SJCRH30 (cell line): ENCODE results near the gene IDH3G. TPM values are rescaled to one million over a fixed set of nuclear protein-coding genes. Genes with fewer than 3 reads are reported as not detected.
"Not testable (repeated sequence)": the region's sequence is repeated elsewhere in the genome, so short reads cannot be mapped to it uniquely, and the experiment has no call there.

ENCODE experiments used
- DNase-seq, 2 experiments: peaks; one replicate each; pipeline ENCODE4 v3.0.0-alpha.2; 2015 to 2020
- H3K27ac ChIP-seq: fragments of 250-450 bp; sonication (Bioruptor Pico); 2 replicates; pipeline ENCODE4 v1.5.1; 2020; ENCODE audit warnings: mild to moderate bottlenecking, moderate library complexity
- H3K27me3 ChIP-seq: fragments of 250-450 bp; sonication (Bioruptor Pico); 2 replicates; pipeline ENCODE4 v1.5.1; 2020; ENCODE audit warnings: mild to moderate bottlenecking, moderate library complexity
- H3K36me3 ChIP-seq: fragments of 250-450 bp; sonication (Bioruptor Pico); 2 replicates; pipeline ENCODE4 v1.5.1; 2020; ENCODE audit warnings: mild to moderate bottlenecking, moderate library complexity
- H3K4me1 ChIP-seq: fragments of 250-450 bp; sonication (Bioruptor Pico); 2 replicates; pipeline ENCODE4 v1.5.1; 2020; ENCODE audit warnings: mild to moderate bottlenecking, moderate library complexity
- H3K4me3 ChIP-seq: fragments of 250-450 bp; sonication (Bioruptor Pico); 2 replicates; pipeline ENCODE4 v1.5.1; 2020; ENCODE audit warnings: mild to moderate bottlenecking, moderate library complexity
- H3K9me3 ChIP-seq: fragments of 250-450 bp; sonication (Bioruptor Pico); replicated peaks from 2 replicates; pipeline ENCODE4 v1.5.1; 2020; ENCODE audit warnings: mild to moderate bottlenecking, moderate library complexity
- total RNA-seq: library from RNA; depleted of rRNA; stranded (reverse); fragments of >200 nt; shearing (Covaris generic); gene quantifications from 2 replicates; pipeline ENCODE4 v1.2.3, GENCODE V29; 2014

IDH3G gene
- total RNA-seq, 1 experiment from 2014 or later: 35.0 TPM

- not testable (repeated sequence) for H3K36me3 ChIP-seq, H3K27ac ChIP-seq, H3K4me3 ChIP-seq, H3K9me3 ChIP-seq, H3K4me1 ChIP-seq, DNase-seq, H3K27me3 ChIP-seq
These were observed 49.1 kb downstream of the IDH3G start for GRCh38 chrX:153745067-153745433.

GRCh38 chrX:153744210-153745066 is 49.7 kb downstream of the IDH3G start:
- H3K9me3 ChIP-seq: no peaks in the 10 kb centered on the region
- peak; percentile 45 to 59 for DNase-seq
- no peaks in the 10 kb centered on the region for H3K36me3 ChIP-seq
- no peaks in the 10 kb centered on the region for H3K4me1 ChIP-seq
- H3K4me3 ChIP-seq: peak overlapping the region; percentile 44
- H3K27ac ChIP-seq: no peak overlapping the region
- no peaks in the 10 kb centered on the region for H3K27me3 ChIP-seq

GRCh38 chrX:153743468-153744209 is 50.5 kb downstream of the IDH3G start:
- H3K9me3 ChIP-seq, H3K4me1 ChIP-seq, H3K36me3 ChIP-seq, H3K27me3 ChIP-seq, H3K27ac ChIP-seq: not testable (repeated sequence)
- DNase-seq: peak; percentile 84 to 90
- peak overlapping the region; percentile 44 for H3K4me3 ChIP-seq

GRCh38 chrX:153742796-153743467 is 51.2 kb downstream of the IDH3G start:
- H3K4me3 ChIP-seq, H3K9me3 ChIP-seq, DNase-seq, H3K27ac ChIP-seq, H3K36me3 ChIP-seq, H3K4me1 ChIP-seq, H3K27me3 ChIP-seq: not testable (repeated sequence)

GRCh38 chrX:153742111-153742510 is 52.1 kb downstream of the IDH3G start:
- DNase-seq, H3K27me3 ChIP-seq, H3K36me3 ChIP-seq, H3K4me3 ChIP-seq, H3K9me3 ChIP-seq, H3K4me1 ChIP-seq, H3K27ac ChIP-seq: not testable (repeated sequence)

- Histone ChIP-seq H3K27me3 (no peaks in the 10 kb centered on the region), H3K27ac (no peak overlapping the region), H3K4me3 (no peak overlapping the region), H3K4me1 (no peaks in the 10 kb centered on the region), H3K36me3 (no peaks in the 10 kb centered on the region), H3K9me3 (no peaks in the 10 kb centered on the region)
- DNase-seq: no peak
These were observed 52.7 kb downstream of the IDH3G start for GRCh38 chrX:153741446-153741845.

GRCh38 chrX:153740631-153741222 is 53.4 kb downstream of the IDH3G start:
- no peaks in the 10 kb centered on the region for H3K36me3 ChIP-seq
- H3K4me3 ChIP-seq: no peak overlapping the region
- H3K4me1 ChIP-seq: no peaks in the 10 kb centered on the region
- H3K27me3 ChIP-seq: no peaks in the 10 kb centered on the region
- no peaks in the 10 kb centered on the region for H3K9me3 ChIP-seq
- H3K27ac ChIP-seq: no peak overlapping the region
- DNase-seq: no peak

- no peak for DNase-seq
- no peaks in the 10 kb centered on the region for H3K36me3 ChIP-seq
- no peak overlapping the region for H3K4me3 ChIP-seq
- H3K4me1 ChIP-seq: no peaks in the 10 kb centered on the region
- H3K9me3 ChIP-seq: no peaks in the 10 kb centered on the region
- H3K27ac ChIP-seq: no peak overlapping the region
- H3K27me3 ChIP-seq: no peaks in the 10 kb centered on the region
These were observed 54.3 kb downstream of the IDH3G start for GRCh38 chrX:153739754-153740486.

GRCh38 chrX:153738056-153738605 is 56.0 kb downstream of the IDH3G start:
- Histone ChIP-seq H3K9me3 (no peaks in the 10 kb centered on the region), H3K27ac (no peak overlapping the region), H3K36me3 (no peaks in the 10 kb centered on the region), H3K27me3 (no peaks in the 10 kb centered on the region), H3K4me1 (no peaks in the 10 kb centered on the region), H3K4me3 (no peak overlapping the region)
- no peak for DNase-seq

GRCh38 chrX:153736871-153737441 is 57.2 kb downstream of the IDH3G start:
- peak; percentile 20 to 22 for DNase-seq

GRCh38 chrX:153736071-153736820 is 57.9 kb downstream of the IDH3G start:
- Histone ChIP-seq H3K36me3 (no peaks in the 10 kb centered on the region), H3K9me3 (no peaks in the 10 kb centered on the region), H3K27ac (no peak overlapping the region), H3K4me1 (no peaks in the 10 kb centered on the region), H3K27me3 (no peaks in the 10 kb centered on the region), H3K4me3 (no peak overlapping the region)
- no peak for DNase-seq

More at GRCh38 chrX:153736871-153737441, 57.2 kb downstream of the IDH3G start:
- Histone ChIP-seq H3K36me3 (no peaks in the 10 kb centered on the region), H3K4me1 (no peaks in the 10 kb centered on the region), H3K27me3 (no peaks in the 10 kb centered on the region), H3K9me3 (no peaks in the 10 kb centered on the region), H3K27ac (no peak overlapping the region), H3K4me3 (no peak overlapping the region)
